ENCODE measurements around the gene ARHGAP21. TPM values are rescaled to one million over a fixed set of nuclear protein-coding genes. Genes with fewer than 3 reads are reported as not detected.

ARHGAP21 gene
- total and polyA plus RNA-seq, 2 experiments from 2014 or later = 24.0 to 88.2 TPM

DNA sequence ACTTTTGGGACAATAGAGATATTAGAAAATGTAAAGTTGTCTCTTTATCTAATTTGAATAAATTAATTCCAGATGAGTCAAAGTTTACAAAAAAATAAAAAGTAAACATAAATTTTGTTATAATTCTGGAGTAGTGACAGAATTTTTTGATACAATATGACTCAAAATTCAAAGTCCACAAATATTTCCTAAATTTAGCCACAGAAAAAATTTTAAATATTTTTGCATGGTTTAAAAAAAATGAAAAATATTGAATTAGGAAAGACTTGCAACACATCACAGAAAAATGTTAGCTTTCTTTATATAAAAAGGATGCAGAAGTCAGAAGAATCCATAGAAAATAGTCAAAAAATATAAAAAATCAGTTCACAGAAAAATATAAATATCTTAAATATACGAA is 117.7 kb downstream of the ARHGAP21 start:
- no peak for DNase-seq (ENCODE audit: low read depth in 1 of 2, low spot score in 1 of 2)
- no peak overlapping the region for H3K4me3 ChIP-seq
- H3K36me3 ChIP-seq = peaks cover 26% of the 10 kb centered on the region
- no peaks in the 10 kb centered on the region for H3K27me3 ChIP-seq
- TF ChIP-seq, protein P1, sequence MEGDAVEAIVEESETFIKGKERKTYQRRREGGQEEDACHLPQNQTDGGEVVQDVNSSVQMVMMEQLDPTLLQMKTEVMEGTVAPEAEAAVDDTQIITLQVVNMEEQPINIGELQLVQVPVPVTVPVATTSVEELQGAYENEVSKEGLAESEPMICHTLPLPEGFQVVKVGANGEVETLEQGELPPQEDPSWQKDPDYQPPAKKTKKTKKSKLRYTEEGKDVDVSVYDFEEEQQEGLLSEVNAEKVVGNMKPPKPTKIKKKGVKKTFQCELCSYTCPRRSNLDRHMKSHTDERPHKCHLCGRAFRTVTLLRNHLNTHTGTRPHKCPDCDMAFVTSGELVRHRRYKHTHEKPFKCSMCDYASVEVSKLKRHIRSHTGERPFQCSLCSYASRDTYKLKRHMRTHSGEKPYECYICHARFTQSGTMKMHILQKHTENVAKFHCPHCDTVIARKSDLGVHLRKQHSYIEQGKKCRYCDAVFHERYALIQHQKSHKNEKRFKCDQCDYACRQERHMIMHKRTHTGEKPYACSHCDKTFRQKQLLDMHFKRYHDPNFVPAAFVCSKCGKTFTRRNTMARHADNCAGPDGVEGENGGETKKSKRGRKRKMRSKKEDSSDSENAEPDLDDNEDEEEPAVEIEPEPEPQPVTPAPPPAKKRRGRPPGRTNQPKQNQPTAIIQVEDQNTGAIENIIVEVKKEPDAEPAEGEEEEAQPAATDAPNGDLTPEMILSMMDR (IDR thresholded peaks at IDR 0.05; ENCODE audit: low read depth, low read length) = no peak
- H3K4me1 ChIP-seq (ENCODE audit: low read depth) = no peaks in the 10 kb centered on the region
- H3K27ac ChIP-seq = no peak overlapping the region
- no peaks in the 10 kb centered on the region for H3K9me3 ChIP-seq (ENCODE audit: low read depth)

DNA sequence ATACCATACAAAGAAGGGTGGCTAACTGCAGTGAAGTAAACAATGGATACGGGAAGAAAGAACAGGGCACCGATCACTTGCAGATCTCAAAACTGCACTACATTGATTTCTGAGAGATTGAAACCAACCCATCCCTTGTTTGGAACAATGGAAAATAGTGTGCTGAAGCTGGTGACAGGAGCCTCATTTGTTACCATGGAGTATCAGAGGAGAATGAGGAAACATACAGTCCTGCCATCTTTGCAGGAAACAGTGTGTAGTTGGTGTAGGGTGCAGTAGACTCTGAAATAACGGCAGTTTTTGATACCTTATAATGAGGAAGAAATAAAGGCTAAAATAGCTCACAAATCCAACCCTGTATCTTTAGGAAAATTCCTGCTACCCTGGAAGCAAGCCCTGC is 118.5 kb downstream of the ARHGAP21 start:
- Histone ChIP-seq H3K4me1 (ENCODE audit: low read depth) (no peaks in the 10 kb centered on the region), H3K27ac (no peak overlapping the region), H3K27me3 (no peaks in the 10 kb centered on the region), H3K36me3 (peaks cover 29% of the 10 kb centered on the region), H3K4me3 (no peak overlapping the region), H3K9me3 (ENCODE audit: low read depth) (no peaks in the 10 kb centered on the region)
- no peak for DNase-seq (ENCODE audit: low read depth in 1 of 2, low spot score in 1 of 2)
- TF ChIP-seq, protein P1 (IDR thresholded peaks at IDR 0.05; ENCODE audit: low read depth, low read length) = no peak

DNA sequence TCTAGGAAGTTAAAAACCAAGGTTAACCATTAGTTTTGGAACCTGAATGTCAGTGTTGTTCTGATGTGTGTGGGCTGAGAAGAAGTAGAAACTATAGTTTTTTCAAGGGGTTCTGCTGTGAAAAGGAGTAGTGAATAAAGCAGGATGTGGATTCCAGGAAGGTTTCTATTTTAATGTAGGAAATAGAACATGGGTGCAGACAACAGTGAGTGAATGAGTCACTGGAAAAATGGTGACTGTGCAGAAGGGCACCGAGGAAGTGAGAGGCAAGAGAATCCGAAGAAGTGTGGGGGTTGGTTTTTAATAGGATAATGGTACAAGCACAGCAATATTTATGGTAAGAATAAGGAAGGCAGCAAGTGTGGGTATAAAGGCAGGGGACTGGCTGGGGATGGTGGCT is 120.4 kb downstream of the ARHGAP21 start:
- peak in 1 of 2 donors; percentile 48 for DNase-seq (ENCODE audit: low read depth in 1 of 2, low spot score in 1 of 2)
- Histone ChIP-seq H3K4me3 (no peak overlapping the region), H3K9me3 (ENCODE audit: low read depth) (no peaks in the 10 kb centered on the region), H3K36me3 (peaks cover 43% of the 10 kb centered on the region), H3K27ac (no peak overlapping the region), H3K27me3 (no peaks in the 10 kb centered on the region), H3K4me1 (ENCODE audit: low read depth) (no peaks in the 10 kb centered on the region)
- TF ChIP-seq, protein P1 (IDR thresholded peaks at IDR 0.05; ENCODE audit: low read depth, low read length) = no peak

DNA sequence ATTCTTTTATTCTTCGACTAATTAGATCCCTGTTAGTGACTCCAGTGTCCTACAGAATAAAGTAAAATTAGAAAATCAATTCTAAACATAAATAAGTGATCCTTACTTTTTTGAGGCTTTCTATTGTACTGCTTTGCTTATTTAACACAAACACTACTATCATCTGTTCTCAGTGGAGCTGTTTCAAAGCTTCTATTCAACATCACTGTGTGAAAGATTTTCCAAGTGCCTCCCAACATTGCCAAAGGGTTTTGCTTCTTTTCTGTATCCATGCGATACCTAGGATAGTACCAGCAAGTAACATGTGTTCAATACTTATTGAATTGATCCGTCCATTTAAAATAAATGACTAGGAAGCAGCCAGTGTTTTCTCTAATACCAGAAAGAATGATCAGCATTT is 125.7 kb downstream of the ARHGAP21 start:
- H3K27me3 ChIP-seq = no peaks in the 10 kb centered on the region
- H3K9me3 ChIP-seq (ENCODE audit: low read depth) = no peaks in the 10 kb centered on the region
- TF ChIP-seq, protein P1 (IDR thresholded peaks at IDR 0.05; ENCODE audit: low read depth, low read length) = no peak
- DNase-seq (ENCODE audit: low read depth in 1 of 2, low spot score in 1 of 2) = no peak
- H3K27ac ChIP-seq = no peak overlapping the region
- no peak overlapping the region for H3K4me3 ChIP-seq
- H3K4me1 ChIP-seq (ENCODE audit: low read depth) = no peaks in the 10 kb centered on the region
- H3K36me3 ChIP-seq = peaks cover 71% of the 10 kb centered on the region

DNA sequence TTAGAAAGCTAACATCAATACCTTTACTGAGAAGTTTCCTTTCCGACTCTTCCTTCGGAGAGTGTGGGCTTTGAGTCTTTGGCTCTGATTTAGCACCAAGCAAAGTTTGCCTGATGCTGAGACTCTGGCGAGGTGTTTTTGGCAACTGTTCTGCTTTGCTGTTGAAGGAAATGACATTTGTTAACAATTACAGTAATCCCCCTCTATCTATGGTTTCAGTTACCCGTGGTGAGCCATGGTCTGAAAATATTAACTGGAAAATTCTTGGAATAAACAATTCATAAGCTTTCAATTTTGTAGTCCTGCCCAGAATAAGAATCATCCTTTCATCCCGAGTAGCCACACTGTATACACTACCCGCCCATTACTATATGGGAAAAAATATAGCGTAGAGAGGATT is 126.3 kb downstream of the ARHGAP21 start:
- TF ChIP-seq, protein P1 (IDR thresholded peaks at IDR 0.05; ENCODE audit: low read depth, low read length) = no peak
- Histone ChIP-seq H3K4me1 (ENCODE audit: low read depth) (no peaks in the 10 kb centered on the region), H3K4me3 (no peak overlapping the region), H3K27me3 (no peaks in the 10 kb centered on the region), H3K27ac (no peak overlapping the region), H3K36me3 (peaks cover 72% of the 10 kb centered on the region), H3K9me3 (ENCODE audit: low read depth) (no peaks in the 10 kb centered on the region)
- DNase-seq (ENCODE audit: low read depth in 1 of 2, low spot score in 1 of 2) = no peak
